HUES6 (cell line): ENCODE results near the gene MIER3.

ENCODE experiments used
- H3K27ac ChIP-seq: 2 replicates; pipeline ENCODE4 v1.7.0; 2013; ENCODE audit warnings: low read depth, mild to moderate bottlenecking, low read length, inconsistent platforms
- H3K27me3 ChIP-seq: 2 replicates; pipeline ENCODE4 v1.6.1; 2013; ENCODE audit warnings: low read length; ENCODE audit not compliant: control insufficient read depth, insufficient read depth
- H3K36me3 ChIP-seq: 2 replicates; pipeline ENCODE4 v1.6.1; 2013; ENCODE audit warnings: low read length; ENCODE audit not compliant: control insufficient read depth, insufficient read depth
- H3K4me1 ChIP-seq: 2 replicates; pipeline ENCODE4 v1.6.1; 2013; ENCODE audit warnings: low read length; ENCODE audit not compliant: control insufficient read depth, insufficient read depth
- H3K4me3 ChIP-seq: 2 replicates; pipeline ENCODE4 v1.5.1; 2013; ENCODE audit warnings: low read depth, low read length
- H3K9ac ChIP-seq: one replicate; pipeline ENCODE4 v1.6.1; 2013; ENCODE audit warnings: mild to moderate bottlenecking, low read length
- H3K9me3 ChIP-seq: 2 replicates; pipeline ENCODE4 v1.6.1; 2013; ENCODE audit warnings: low read depth, low read length; ENCODE audit not compliant: control insufficient read depth, insufficient read depth

Gene MIER3

DNA sequence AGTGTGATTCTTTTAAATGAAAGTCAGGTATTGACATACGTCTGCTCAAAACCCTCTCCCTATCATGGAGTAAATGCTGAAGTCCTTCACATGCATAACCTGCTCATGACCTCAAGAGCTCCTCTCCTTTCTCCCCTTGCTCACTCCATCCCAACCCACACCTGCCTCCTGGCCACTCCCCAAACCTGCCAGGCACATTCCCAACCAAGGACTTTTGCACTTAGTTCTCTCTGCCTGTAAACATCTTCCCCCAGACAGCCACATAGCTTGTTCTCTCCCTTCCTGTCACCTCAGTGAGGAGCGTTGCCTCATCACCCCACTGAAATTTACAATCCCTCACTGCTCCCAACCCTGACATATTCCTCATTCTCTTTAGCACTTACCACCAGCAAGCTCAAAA lies 33.9 kb downstream of the MIER3 start:
- Histone ChIP-seq H3K4me1 (no peaks in the 10 kb centered on the region), H3K27me3 (no peaks in the 10 kb centered on the region), H3K4me3 (no peak overlapping the region), H3K36me3 (peaks cover 32% of the 10 kb centered on the region), H3K27ac (no peak overlapping the region), H3K9ac (no peak overlapping the region), H3K9me3 (peaks cover 6% of the 10 kb centered on the region; the same call in 1 of the 2 replicates)

- H3K27ac ChIP-seq, result no peak overlapping the region
- H3K9me3 ChIP-seq, result 0 out of 2 replicates have a peak, but pooled peaks cover 1% of the 10 kb centered on the region
- no peak overlapping the region for H3K4me3 ChIP-seq
- H3K27me3 ChIP-seq, result no peaks in the 10 kb centered on the region
- peaks cover 27% of the 10 kb centered on the region for H3K36me3 ChIP-seq
- no peak overlapping the region for H3K9ac ChIP-seq
- H3K4me1 ChIP-seq, result no peaks in the 10 kb centered on the region
Observed at GRCh38 chr5:56917534-56917933, 34.4 kb downstream of the MIER3 start.

GRCh38 chr5:56914678-56915077 lies 37.2 kb downstream of the MIER3 start:
- no peak overlapping the region for H3K9ac ChIP-seq
- no peak overlapping the region for H3K4me3 ChIP-seq
- H3K27me3 ChIP-seq, result no peaks in the 10 kb centered on the region
- no peak overlapping the region for H3K27ac ChIP-seq
- no peaks in the 10 kb centered on the region for H3K9me3 ChIP-seq
- H3K36me3 ChIP-seq, result peaks cover 6% of the 10 kb centered on the region
- peaks cover 11% of the 10 kb centered on the region for H3K4me1 ChIP-seq

- Histone ChIP-seq H3K9ac (no peak overlapping the region), H3K4me3 (no peak overlapping the region), H3K4me1 (peaks cover 13% of the 10 kb centered on the region), H3K36me3 (peaks cover 6% of the 10 kb centered on the region), H3K27me3 (no peaks in the 10 kb centered on the region), H3K27ac (no peak overlapping the region), H3K9me3 (no peaks in the 10 kb centered on the region)
Observed at GRCh38 chr5:56913766-56914165, 38.2 kb downstream of the MIER3 start.

DNA sequence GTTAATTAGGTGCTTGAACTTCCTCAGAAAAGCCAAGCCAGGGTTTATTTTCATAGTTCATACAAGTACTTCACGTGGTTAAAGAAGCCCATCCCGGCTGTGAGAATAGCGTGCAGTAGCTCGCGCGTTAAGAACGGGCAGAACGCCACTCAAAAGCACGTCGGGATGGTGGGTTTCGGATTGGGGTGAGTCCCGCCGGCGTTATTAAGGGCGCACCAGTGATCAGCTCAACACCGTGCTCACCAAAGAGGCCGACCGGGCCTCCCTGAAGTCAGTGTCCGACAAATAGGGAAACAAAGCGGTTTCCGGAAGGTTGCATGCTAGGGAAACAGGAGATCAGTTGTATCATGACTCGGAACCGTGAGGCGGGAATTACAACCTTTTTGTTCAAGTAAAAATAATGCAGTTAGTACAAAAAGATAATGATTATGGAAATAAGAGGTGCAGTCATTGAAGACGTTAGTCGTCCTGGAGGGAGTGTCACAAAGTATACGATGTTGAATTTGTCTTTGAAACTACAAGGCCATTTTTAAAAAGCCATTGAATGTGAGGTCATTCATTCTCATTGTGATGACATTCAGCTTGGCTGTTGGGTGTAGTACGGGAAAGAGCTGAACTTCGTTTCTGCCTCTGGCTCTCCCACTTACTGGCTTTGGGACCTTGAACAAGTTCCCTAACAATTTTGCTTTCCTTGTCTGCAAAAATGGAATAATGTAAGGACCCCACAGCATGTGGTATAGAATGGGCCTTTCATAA lies 41.5 kb downstream of the MIER3 start:
- peaks cover 6% of the 10 kb centered on the region; the same call in 1 of the 2 replicates for H3K36me3 ChIP-seq
- peaks cover 21% of the 10 kb centered on the region for H3K4me1 ChIP-seq
- H3K9me3 ChIP-seq, result no peaks in the 10 kb centered on the region
- H3K27ac ChIP-seq, result peak overlapping the region; percentile 92
- H3K4me3 ChIP-seq, result peak overlapping the region; percentile 80
- H3K27me3 ChIP-seq, result no peaks in the 10 kb centered on the region
- peak overlapping the region; percentile 96 for H3K9ac ChIP-seq

GRCh38 chr5:56909294-56910209 lies 42.4 kb downstream of the MIER3 start, which contains the start of gene SETD9:
TSS of gene SETD9 (plus strand) at chr5:56909596. CDS start at chr5:56909646, 50 bp downstream.
- Histone ChIP-seq H3K9ac (peak within 1 kb of the TSS; percentile 96), H3K27ac (peak within 1 kb of the TSS; percentile 92), H3K36me3 (peaks cover 4% of the 10 kb centered on the region; the same call in 1 of the 2 replicates), H3K4me3 (peak within 1 kb of the TSS; percentile 92), H3K4me1 (peaks cover 21% of the 10 kb centered on the region), H3K9me3 (no peaks in the 10 kb centered on the region; the same call in 1 of the 2 replicates), H3K27me3 (no peaks in the 10 kb centered on the region)

GRCh38 chr5:56908942-56909293 lies 43.0 kb downstream of the MIER3 start:
- H3K27me3 ChIP-seq, result no peaks in the 10 kb centered on the region
- H3K9ac ChIP-seq, result peak overlapping the region; percentile 96
- H3K9me3 ChIP-seq, result peaks cover 4% of the 10 kb centered on the region; the same call in 1 of the 2 replicates
- peak overlapping the region; percentile 92 for H3K27ac ChIP-seq
- peak overlapping the region; percentile 92 for H3K4me3 ChIP-seq
- H3K36me3 ChIP-seq, result peaks cover 3% of the 10 kb centered on the region; the same call in 1 of the 2 replicates
- peaks cover 21% of the 10 kb centered on the region for H3K4me1 ChIP-seq

DNA sequence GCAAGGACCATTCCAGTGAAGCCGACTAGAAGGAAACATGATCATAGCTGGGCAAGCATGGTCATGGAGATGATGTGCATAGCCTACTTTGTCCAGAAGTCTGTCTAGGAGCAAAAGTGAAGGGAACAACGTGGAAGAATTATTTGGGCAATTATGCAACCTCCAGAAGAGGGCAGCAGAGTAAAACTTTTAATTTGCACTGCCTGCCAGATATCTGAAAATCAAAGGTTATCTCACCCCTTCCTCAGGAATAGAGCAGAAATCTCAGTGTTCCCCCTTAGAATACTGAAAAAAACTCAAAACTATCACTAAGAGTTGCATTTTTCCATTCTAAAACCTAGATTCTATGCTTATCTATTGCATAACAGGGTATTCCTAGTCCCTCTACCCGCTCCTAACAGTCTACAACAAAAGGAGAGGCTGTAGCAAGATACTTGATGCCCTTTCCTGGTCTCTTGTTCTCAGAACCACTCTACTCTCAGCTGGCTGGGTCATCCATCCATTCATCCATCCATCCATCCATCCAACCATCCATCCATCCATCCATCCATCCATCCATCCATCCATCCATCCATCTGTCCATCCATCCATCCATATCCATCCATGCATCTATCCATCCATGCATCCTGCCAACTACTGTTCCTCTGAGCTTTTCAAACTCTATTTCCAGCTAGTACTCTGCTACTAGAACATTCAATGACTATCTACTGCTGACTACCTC lies 50.9 kb downstream of the MIER3 start:
- Histone ChIP-seq H3K27me3 (no peaks in the 10 kb centered on the region), H3K36me3 (no peaks in the 10 kb centered on the region), H3K4me3 (no peak overlapping the region), H3K4me1 (no peaks in the 10 kb centered on the region), H3K27ac (no peak overlapping the region), H3K9ac (no peak overlapping the region), H3K9me3 (peaks cover 4% of the 10 kb centered on the region; the same call in 1 of the 2 replicates)

DNA sequence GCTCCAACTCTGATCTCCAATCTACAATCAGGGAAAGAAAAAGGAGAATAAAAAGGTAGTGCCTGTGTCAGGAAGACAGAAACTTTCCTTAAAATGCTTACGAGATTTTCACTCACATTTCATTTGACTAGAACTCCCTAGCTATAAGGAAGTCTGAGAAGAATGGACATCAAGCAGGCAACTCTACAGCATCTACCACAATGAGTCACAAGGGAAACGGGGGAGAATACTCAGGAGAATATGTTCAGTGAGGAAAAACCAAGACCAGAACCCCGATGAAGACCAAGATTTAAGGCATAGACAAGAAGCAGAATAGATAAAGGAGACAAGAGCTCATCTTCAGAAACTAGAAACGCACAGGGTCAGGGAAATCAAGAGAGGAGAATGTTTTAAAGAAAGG lies 51.5 kb downstream of the MIER3 start:
- Histone ChIP-seq H3K4me1 (no peaks in the 10 kb centered on the region), H3K9me3 (peaks cover 4% of the 10 kb centered on the region; the same call in 1 of the 2 replicates), H3K9ac (no peak overlapping the region), H3K27me3 (no peaks in the 10 kb centered on the region), H3K27ac (no peak overlapping the region), H3K4me3 (no peak overlapping the region), H3K36me3 (no peaks in the 10 kb centered on the region)

GRCh38 chr5:56898213-56898612 lies 53.7 kb downstream of the MIER3 start:
- Histone ChIP-seq H3K9ac (no peak overlapping the region), H3K4me3 (no peak overlapping the region), H3K4me1 (no peaks in the 10 kb centered on the region), H3K27me3 (no peaks in the 10 kb centered on the region), H3K27ac (no peak overlapping the region), H3K36me3 (peaks cover 11% of the 10 kb centered on the region), H3K9me3 (no peaks in the 10 kb centered on the region)
